ENCODE results near the gene GUCD1. TPM values are rescaled to one million over a fixed set of nuclear protein-coding genes. Genes with fewer than 3 reads are reported as not detected.
"Not testable (repeated sequence)": the region's sequence is repeated elsewhere in the genome, so short reads cannot be mapped to it uniquely, and the experiment has no call there.

Gene GUCD1
- total RNA-seq, 1 experiment from 2014 or later = 104 TPM

DNA sequence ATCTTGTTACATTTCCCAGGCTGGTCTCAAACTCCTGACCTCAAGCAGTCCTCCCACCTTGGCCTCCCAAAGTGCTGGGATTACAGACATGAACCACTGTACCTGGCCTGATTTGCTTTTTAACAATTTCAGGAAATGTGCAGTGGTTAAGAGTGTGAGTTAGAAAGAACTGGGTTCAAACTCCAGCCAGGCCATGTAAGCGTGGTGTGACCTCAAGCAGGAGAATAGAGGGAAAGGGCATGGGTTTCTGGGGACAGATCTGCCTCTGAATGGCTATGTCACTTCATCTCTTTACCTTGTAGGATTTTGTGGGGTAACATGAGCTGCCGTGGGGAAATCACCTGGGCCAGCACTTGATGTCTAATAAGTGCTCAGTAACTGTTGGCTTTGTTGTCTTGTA, 10.1 kb upstream of the GUCD1 start:
- DNase-seq (ENCODE audit: low read depth) = no peak

GRCh38 chr22:24564376-24565058, 9.6 kb upstream of the GUCD1 start:
- no peak for DNase-seq (ENCODE audit: low read depth)

DNA sequence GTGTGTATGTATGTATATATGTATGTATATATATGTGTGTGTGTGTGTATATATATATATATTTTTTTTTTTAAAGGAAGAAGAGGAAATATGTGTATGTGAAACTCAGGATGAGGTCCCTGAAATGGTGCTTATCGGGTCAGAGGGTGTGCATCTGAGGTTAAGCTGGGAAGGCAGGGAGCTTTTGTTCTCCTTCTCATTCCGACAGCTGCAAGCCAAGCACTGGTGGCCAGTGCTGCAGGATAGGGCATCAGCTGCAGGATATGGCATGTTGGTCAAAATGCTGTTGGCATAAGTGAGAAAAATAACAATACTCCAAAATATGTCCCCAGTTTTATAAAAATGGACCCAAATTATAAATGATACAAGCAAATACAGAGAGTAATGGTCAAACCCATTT, 8.3 kb upstream of the GUCD1 start:
- no peak for DNase-seq (ENCODE audit: low read depth)

DNA sequence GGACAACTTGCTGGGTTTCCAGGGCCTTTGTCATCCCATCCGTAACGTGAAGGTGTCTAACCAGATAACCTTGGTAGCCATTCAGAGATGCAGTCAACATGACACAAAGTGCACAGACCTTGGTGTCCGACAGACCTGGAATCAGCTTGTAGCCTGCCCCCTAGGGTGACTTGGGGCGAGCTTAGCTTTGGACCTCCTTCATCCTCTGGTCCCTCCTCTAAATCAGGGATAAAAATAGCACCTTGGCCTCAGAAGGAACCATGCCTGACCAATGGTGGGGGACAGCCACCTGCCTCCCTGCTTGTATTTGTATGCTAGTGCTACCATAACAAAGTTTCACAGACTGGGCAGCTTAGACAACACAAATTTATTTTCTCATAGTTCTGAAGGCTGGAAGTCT, 4.5 kb upstream of the GUCD1 start:
- DNase-seq (ENCODE audit: low read depth) = no peak

DNA sequence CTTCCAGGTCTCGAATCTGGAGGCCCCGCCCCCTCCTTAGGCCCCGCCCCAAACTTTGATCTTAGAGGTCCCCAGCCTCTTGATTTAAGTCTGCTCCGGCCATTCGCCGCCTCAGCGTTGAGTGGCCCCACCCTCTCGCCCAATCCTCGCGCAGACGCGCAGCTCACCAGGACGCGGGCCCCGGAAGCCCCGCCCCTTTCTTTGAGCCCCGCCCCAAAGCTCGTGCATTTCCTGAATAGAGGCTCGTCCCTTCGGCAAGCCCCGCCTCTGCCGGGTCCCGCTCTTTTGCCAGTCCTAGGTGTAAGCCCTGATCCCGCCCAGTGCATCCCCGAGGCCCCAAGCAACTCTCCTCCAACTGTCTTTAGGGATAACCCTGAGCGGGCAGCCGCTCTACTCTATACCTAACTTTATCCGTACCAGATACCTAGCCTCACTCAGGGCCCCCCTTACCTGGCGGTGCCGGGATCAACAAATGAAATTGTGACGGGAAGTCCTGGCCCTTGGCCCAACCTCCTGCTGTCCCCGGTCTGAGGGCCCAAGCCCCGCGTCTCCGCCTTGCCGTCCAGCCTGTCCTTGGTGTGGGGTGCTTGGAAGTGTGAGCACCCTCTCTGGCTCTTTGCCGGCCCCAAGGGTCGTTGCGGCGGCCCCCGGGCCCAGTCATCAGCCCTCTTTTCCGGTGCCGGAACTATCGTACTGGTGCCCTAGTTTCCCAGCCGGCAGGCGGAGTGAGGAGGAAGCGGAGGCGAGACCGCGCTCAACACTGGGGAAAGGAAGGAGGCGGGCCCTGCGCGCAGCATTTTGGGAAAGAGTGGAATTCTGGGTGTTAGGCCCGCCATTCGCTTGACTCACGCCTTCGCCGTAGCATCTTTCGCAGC, 464 bp upstream of the GUCD1 start, which contains the start of gene SNRPD3:
SNRPD3 (plus strand) TSS at position 835 of the 875 bp plus-strand sequence. CDS start 1,676 bp downstream, outside the sequence.
- DNase-seq (ENCODE audit: low read depth) = peak; percentile 95

- DNase-seq (ENCODE audit: low read depth) = no peak
These were observed 1.2 kb downstream of the GUCD1 start for GRCh38 chr22:24553597-24554312.

GRCh38 chr22:24552503-24553286, 2.2 kb downstream of the GUCD1 start:
- not testable (repeated sequence) for DNase-seq (ENCODE audit: low read depth)

GRCh38 chr22:24550902-24551435, 4.0 kb downstream of the GUCD1 start:
- no peak for DNase-seq (ENCODE audit: low read depth)

- no peak for DNase-seq (ENCODE audit: low read depth)
These were observed 4.7 kb downstream of the GUCD1 start for GRCh38 chr22:24550028-24550901.

- no peak for DNase-seq (ENCODE audit: low read depth)
These were observed 6.1 kb downstream of the GUCD1 start for GRCh38 chr22:24548812-24549211.

DNA sequence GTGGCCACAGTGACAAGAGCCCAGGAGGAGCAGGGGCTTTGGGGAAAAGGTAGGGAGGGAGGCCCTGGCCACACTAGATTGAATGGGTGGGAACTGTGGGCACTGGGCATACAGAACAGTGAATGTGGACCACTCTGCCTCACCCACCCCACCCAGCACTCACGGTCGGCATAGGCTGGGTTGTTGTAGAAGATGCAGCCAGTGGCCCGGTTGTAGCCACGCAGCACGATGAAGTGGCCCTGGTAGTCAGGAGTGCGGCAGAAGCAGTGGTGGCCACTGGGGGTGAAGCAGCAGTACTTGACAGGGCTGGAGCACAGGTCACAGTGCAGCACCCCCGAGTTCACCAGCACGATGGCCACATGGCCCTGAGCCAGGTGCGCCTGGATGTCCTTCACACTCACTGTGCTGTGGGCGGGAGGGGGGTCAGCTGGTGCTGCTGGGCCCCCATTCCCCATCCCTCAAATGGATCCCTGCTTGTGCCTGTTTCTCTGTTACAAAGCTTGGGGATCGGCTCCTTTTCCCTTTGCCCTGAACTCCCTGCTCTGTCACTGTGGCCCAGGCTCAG, 11.2 kb downstream of the GUCD1 start:
- DNase-seq (ENCODE audit: low read depth) = no peak

DNA sequence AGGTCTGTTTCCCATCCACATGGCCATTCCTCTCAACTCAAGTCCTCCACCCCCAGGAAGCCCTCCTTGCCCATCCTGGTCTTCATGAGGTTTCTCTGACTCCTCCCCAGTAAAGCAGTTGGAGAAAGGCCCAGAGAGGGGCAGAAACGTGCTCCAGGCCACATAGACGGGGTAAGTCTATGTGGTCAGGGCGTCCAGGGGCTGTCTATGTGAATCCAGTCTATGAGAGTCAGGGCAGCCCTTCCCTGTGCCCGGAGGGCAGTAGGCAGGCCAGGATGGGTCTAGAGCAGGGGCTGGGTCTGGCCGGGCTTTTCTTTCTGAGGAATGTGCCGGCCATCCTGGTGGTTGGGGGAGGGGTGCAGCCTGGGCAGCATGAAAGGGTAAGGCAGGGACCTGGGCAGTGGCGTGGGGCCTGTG, 11.7 kb downstream of the GUCD1 start:
- no peak for DNase-seq (ENCODE audit: low read depth)

GRCh38 chr22:24542641-24543040, 12.3 kb downstream of the GUCD1 start:
- no peak for DNase-seq (ENCODE audit: low read depth)

- DNase-seq (ENCODE audit: low read depth) = no peak
These were observed 13.0 kb downstream of the GUCD1 start for GRCh38 chr22:24541681-24542515.

- DNase-seq (ENCODE audit: low read depth) = no peak
These were observed 14.5 kb downstream of the GUCD1 start for GRCh38 chr22:24540470-24540869.

- DNase-seq (ENCODE audit: low read depth) = no peak
These were observed 18.8 kb downstream of the GUCD1 start for GRCh38 chr22:24536089-24536488.

DNA sequence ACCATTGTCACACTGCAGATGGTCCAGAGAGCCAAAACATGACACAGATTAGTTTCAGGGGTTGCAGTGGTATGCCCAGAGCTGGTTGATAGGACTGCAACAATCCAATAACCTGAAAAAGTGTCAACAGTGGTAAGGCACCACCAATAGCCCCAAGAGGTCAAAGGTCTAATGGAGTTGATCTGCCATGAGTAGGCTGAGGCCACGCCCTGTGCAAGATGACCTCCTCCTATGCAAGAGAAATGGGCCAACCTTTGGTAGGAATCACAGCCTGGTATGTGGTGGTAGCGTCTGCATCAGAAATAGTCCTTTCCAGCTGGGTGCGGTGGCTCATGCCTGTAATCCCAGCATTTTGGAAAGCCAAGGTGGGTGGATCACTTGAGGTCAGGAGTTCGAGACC, 19.6 kb downstream of the GUCD1 start:
- no peak for DNase-seq (ENCODE audit: low read depth)

GRCh38 chr22:24532075-24532474, 22.9 kb downstream of the GUCD1 start:
- no peak for DNase-seq (ENCODE audit: low read depth)

GRCh38 chr22:24530968-24531367, 24.0 kb downstream of the GUCD1 start:
- DNase-seq (ENCODE audit: low read depth) = not testable (repeated sequence)

Data from M059J (cell line).